ENCODE measurements around the gene HDGFL2. TPM values are rescaled to one million over a fixed set of nuclear protein-coding genes. Genes with fewer than 3 reads are reported as not detected.

The HDGFL2 gene
- total RNA-seq, 1 donor from 2014 or later = 92.6 TPM

DNA sequence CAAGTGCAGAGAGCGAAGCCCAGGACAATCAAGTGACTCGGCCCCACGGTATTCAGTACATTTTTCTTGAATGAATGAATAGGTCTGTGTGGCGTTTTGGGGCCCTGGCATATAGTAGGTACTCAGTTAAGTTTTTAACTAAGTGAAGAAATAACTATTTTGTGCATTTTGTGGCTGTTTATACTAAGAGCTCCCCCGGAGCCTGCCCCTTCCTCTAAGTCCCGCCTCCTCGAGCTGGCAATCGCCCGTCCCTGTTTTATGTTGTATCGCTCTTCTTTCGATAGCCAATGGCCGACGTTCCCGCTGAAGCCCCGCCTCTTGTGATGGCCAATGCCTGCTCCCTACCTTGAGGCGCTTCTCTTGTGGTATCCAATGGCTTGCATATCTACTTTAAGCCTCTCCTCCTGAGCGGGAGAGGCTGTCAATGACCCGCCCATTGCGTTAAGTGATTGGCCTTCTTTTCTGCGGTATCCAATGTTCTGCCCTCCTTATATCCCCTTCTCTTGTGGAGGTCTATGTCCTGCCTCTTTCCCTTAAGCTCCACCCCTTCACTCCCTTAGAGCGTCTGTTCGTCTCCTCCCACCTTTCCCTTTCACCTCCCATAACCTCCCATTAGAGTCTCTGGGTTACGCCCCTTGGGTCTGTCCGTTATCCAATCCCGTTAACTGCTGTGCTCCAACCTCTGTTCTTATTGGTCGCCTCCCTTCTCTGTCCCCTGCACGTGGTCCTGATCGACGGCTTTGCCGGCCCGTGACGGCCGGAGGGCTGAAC, 509 bp upstream of the HDGFL2 start:
- peaks cover 2% of the 10 kb centered on the region for H3K36me3 Mint-ChIP-seq (ENCODE audit: insufficient read depth)
- H3K4me1 Mint-ChIP-seq (ENCODE audit: low read depth) = peaks cover 15% of the 10 kb centered on the region
- DNase-seq (ENCODE audit: low spot score, unreplicated experiment) = peak; percentile 93
- TF ChIP-seq, protein P1, sequence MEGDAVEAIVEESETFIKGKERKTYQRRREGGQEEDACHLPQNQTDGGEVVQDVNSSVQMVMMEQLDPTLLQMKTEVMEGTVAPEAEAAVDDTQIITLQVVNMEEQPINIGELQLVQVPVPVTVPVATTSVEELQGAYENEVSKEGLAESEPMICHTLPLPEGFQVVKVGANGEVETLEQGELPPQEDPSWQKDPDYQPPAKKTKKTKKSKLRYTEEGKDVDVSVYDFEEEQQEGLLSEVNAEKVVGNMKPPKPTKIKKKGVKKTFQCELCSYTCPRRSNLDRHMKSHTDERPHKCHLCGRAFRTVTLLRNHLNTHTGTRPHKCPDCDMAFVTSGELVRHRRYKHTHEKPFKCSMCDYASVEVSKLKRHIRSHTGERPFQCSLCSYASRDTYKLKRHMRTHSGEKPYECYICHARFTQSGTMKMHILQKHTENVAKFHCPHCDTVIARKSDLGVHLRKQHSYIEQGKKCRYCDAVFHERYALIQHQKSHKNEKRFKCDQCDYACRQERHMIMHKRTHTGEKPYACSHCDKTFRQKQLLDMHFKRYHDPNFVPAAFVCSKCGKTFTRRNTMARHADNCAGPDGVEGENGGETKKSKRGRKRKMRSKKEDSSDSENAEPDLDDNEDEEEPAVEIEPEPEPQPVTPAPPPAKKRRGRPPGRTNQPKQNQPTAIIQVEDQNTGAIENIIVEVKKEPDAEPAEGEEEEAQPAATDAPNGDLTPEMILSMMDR (IDR thresholded peaks at IDR 0.05; ENCODE audit: unreplicated experiment) = no peak
- no peaks in the 10 kb centered on the region for H3K27me3 Mint-ChIP-seq
- no peak overlapping the region for H3K27ac Mint-ChIP-seq
- no peaks in the 10 kb centered on the region for H3K9me3 Mint-ChIP-seq (ENCODE audit: low read depth)
- no peak overlapping the region for H3K4me3 Mint-ChIP-seq (ENCODE audit: low read depth)

DNA sequence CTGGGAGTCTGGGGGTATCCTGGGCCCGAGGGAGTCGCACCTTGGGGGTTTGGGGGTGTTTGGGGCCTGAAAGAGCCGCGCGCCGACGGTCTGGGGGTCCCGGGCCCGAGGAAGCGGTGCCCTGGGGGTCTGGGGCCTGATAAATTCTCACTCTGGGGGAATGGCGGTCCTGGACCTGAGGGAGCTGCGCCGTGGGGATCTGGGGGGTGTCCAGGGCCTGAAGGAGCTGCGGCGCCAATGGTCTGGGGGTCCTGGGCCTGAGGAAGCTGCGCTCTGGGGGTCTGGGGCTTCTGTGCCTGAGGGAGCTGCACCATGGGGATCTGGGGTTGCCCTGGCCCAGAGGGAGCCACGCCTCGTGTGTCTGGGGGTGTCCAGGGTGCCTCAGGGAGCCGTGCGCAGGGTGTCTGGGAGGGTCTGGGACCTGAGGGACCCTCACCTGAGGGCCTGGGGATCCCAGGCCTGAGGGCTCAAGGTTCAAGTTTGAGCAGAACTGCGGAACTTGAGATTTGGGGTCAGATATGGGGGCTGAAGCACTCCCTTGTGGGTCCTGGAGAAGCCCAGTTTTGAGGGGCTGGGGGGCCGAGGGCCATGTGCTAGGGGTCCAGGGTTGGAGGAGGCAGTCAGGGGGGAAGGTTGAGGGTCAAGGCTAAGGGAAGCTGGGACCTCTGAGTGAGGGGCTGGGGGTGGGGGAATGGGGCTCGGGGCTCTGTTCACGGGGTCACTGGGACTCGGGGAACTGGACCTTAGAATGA, 1.1 kb downstream of the HDGFL2 start:
- no peak for DNase-seq (ENCODE audit: low spot score, unreplicated experiment)
- Mint-ChIP-seq H3K4me1 (ENCODE audit: low read depth) (peaks cover 15% of the 10 kb centered on the region), H3K36me3 (ENCODE audit: insufficient read depth) (peaks cover 5% of the 10 kb centered on the region), H3K27me3 (no peaks in the 10 kb centered on the region), H3K4me3 (ENCODE audit: low read depth) (peak overlapping the region; percentile 80), H3K27ac (peak overlapping the region; percentile 85), H3K9me3 (ENCODE audit: low read depth) (no peaks in the 10 kb centered on the region)
- TF ChIP-seq, protein P1 (IDR thresholded peaks at IDR 0.05; ENCODE audit: unreplicated experiment) = no peak

DNA sequence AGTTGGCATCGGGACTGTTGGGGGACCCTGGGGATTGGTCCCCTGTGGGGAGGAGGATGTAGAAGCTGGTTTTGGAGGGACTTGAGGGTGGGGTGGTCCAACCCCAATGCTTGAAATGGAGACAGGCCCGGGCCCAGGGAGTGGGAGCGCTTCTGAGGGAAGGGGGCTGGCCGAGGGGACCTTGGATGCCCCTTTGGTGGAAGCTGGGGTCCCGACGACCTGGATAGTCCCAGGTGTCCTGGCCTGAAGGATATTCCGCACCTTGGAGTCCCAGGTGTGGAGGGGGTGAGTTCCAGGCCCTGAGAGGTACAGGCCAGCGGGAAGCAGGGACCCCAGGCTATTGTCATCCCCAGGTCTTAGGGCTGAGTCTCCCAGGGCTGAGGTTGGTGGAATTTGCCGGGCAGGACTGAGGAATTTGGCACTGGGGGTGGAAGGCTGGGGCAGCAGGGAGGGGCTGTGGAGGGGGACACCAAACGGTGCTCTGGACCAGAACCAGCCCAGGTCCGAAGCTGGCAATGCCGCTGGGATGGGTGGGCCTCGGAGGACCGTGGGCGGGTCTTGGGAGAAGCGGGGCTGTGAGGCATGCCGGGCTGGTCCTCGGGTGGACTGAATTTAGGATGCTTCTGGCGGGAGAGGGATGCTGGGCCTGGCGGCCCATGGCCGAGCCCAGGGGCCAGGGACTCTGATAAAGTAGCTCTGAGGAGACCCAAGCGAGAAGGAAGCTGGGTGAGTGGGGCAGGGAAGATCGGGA, 1.8 kb downstream of the HDGFL2 start:
- peaks cover 5% of the 10 kb centered on the region for H3K36me3 Mint-ChIP-seq (ENCODE audit: insufficient read depth)
- H3K4me3 Mint-ChIP-seq (ENCODE audit: low read depth) = peak overlapping the region; percentile 80
- TF ChIP-seq, protein P1 (IDR thresholded peaks at IDR 0.05; ENCODE audit: unreplicated experiment) = no peak

DNA sequence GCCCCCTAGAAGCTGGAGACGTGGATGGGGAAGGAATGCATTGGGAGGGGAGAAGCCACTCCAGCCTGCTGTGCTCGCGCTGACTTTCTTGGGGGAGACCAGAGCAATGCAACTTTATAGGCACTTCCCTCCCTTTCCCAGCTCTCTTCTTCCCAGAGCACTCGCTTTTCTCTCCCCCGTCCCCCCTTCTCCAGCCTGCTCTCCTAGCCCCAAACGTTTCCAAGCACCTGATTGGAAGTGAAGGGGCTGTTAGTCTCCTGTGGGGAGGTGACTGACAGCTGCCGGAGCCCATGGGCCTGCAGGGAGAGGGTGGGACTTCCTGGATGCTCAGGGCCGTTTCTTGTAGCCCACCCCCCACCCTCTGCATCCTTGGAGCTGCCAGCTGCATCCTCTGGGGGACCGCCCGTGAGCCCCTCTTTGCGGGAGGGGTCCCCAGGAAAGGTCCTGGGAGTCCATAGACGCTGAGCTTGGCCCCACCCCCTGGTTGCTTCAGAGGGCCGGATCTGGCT, 2.5 kb downstream of the HDGFL2 start:
- TF ChIP-seq, protein P1 (IDR thresholded peaks at IDR 0.05; ENCODE audit: unreplicated experiment) = no peak
- H3K4me3 Mint-ChIP-seq (ENCODE audit: low read depth) = peak overlapping the region; percentile 80
- H3K9me3 Mint-ChIP-seq (ENCODE audit: low read depth) = no peaks in the 10 kb centered on the region
- H3K4me1 Mint-ChIP-seq (ENCODE audit: low read depth) = peaks cover 15% of the 10 kb centered on the region
- H3K27ac Mint-ChIP-seq = peak overlapping the region; percentile 68
- peaks cover 5% of the 10 kb centered on the region for H3K36me3 Mint-ChIP-seq (ENCODE audit: insufficient read depth)
- no peak for DNase-seq (ENCODE audit: low spot score, unreplicated experiment)
- H3K27me3 Mint-ChIP-seq = no peaks in the 10 kb centered on the region

More for the DNA sequence above, 1.8 kb downstream of the HDGFL2 start:
- Mint-ChIP-seq H3K27ac (peak overlapping the region; percentile 85), H3K4me1 (ENCODE audit: low read depth) (peaks cover 15% of the 10 kb centered on the region), H3K27me3 (no peaks in the 10 kb centered on the region), H3K9me3 (ENCODE audit: low read depth) (no peaks in the 10 kb centered on the region)
- DNase-seq (ENCODE audit: low spot score, unreplicated experiment) = no peak
